ENCODE data around the gene ARHGAP27.

DNA sequence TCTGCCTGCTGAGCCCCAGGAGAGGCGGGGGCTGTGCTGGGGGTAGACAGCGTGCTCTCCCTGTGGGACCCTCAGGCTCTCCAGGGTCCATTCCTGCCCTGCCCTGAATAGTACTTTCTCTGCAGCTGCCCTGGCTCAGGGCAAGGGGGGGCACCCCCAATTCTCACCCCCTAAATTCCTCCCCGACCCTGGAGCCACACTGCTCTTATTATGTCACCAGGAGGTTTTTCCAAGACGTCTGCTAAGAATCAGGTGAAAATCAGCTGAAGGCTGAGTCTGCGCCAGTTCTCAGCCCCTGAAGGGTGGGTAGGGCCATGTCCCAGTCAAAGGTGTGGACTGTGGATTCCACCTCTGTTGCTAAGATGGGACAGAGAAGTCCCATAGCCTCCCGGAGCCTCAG, 66.0 kb downstream of the ARHGAP27 start:
- TF ChIP-seq EZH2 (IDR thresholded peaks at IDR 0.05; ENCODE audit: insufficient read depth, poor library complexity, severe bottlenecking): no peak
- no peak for TF ChIP-seq EZH2phosphoT487 (IDR thresholded peaks at IDR 0.05; ENCODE audit: insufficient read depth, low read depth)

All from GM23248 (cell line).